Ectodermal cell (in vitro differentiated cells): ENCODE measurements around the gene PPFIA2.

Experiments used
- H3K27ac ChIP-seq: 2 replicates; pipeline ENCODE4 v1.7.0; 2013; ENCODE audit warnings: mild to moderate bottlenecking, low read depth, low read length; ENCODE audit not compliant: insufficient read depth, poor library complexity, severe bottlenecking
- H3K27me3 ChIP-seq: 2 replicates; pipeline ENCODE4 v1.7.0; 2013; ENCODE audit warnings: mild to moderate bottlenecking, low read length; ENCODE audit not compliant: insufficient read depth, control insufficient read depth, poor library complexity, severe bottlenecking
- H3K36me3 ChIP-seq: one replicate; pipeline ENCODE4 v1.7.0; 2013; ENCODE audit warnings: low read length; ENCODE audit not compliant: control insufficient read depth, insufficient read depth
- H3K4me1 ChIP-seq: one replicate; pipeline ENCODE4 v1.7.0; 2013; ENCODE audit warnings: low read length; ENCODE audit not compliant: control insufficient read depth, insufficient read depth
- H3K4me3 ChIP-seq: 2 replicates; pipeline ENCODE4 v1.7.0; 2013; ENCODE audit warnings: low read depth, low read length, control low read depth; ENCODE audit not compliant: insufficient read depth
- H3K9me3 ChIP-seq: 2 replicates; pipeline ENCODE4 v1.7.0; 2013; ENCODE audit warnings: mild to moderate bottlenecking, low read length, moderate library complexity; ENCODE audit not compliant: control insufficient read depth
- WGBS, 2 experiments: methylation state at CpG; one replicate each; pipeline ENCODE4 v1.1.7; 2013; ENCODE audit warnings: missing lambda C conversion rate in 2 of 2; 5-methylcytosine and 5-hydroxymethylcytosine counted together

The PPFIA2 gene

DNA sequence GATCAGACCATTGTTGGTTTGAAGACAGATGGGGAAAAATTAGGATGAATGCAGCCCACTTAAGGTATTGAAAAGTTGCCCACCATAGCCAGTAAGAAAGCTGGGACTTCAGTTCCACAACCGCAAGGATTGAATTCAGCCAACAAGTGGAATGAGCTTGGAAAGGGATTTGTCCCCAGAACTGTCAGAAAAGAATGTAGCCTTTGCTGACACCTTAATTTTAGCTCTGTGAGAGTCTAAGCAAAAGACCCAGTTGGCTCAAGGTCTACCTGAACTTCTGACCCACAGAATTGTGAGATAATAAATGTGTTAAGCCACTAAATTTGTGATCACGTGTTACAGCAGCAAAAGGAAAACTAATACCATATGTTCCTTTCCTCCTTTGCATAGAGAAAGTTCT is 29.4 kb downstream of the PPFIA2 start:
- no peaks in the 10 kb centered on the region for H3K36me3 ChIP-seq
- H3K27me3 ChIP-seq, result no peaks in the 10 kb centered on the region
- no peaks in the 10 kb centered on the region for H3K9me3 ChIP-seq
- no peak overlapping the region for H3K27ac ChIP-seq
- no peaks in the 10 kb centered on the region for H3K4me1 ChIP-seq
- no peak overlapping the region for H3K4me3 ChIP-seq
- WGBS, 2 experiments, result 91 to 97% methylated on average over 2 of the region's 2 CpGs

DNA sequence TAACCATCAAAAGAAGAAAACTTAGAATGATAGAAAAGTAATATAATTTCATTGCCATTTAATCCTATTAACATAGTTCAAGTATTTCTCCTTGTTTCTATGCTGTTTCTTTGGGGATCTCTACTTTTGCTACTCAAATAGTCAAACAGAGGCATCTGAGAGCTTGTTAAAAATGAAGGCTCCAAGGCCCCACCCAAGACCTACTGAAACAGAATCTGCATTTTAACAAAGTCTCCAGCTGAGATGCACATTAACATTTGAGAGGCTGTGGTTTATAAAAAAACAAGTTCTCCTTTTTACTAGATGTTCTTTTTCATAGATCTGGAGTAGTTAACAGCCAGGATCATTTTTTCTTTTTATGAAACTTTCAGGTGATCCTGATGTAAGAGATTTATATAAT is 31.8 kb downstream of the PPFIA2 start:
- H3K4me3 ChIP-seq, result no peak overlapping the region

DNA sequence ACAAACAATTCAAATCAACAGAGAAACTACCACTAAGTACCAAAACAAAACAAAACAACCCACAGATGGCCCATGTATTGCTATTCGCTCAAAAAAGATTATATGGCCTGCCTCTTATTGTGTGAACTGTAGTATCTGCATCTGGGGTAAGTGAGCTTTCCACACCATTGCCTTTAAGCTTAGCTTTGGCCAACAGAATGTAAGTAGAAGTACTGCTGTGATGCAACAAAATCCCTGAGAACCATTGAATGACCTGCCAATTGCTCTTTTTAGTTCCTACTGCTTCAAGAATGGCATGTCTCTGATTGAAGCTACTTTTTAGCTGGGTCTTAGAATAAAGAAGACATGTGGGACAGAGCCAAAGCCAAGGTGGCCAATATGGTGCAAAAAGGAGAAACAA is 32.5 kb downstream of the PPFIA2 start:
- no peaks in the 10 kb centered on the region for H3K27me3 ChIP-seq
- no peak overlapping the region for H3K27ac ChIP-seq
- no peaks in the 10 kb centered on the region for H3K9me3 ChIP-seq
- no peaks in the 10 kb centered on the region for H3K4me1 ChIP-seq
- H3K36me3 ChIP-seq, result no peaks in the 10 kb centered on the region
- H3K4me3 ChIP-seq, result no peak overlapping the region
- 60 to 92% methylated on average over 1 of the region's 1 CpG for WGBS, 2 experiments

More for the DNA sequence above, 31.8 kb downstream of the PPFIA2 start:
- Histone ChIP-seq H3K27me3 (no peaks in the 10 kb centered on the region), H3K9me3 (no peaks in the 10 kb centered on the region), H3K4me1 (no peaks in the 10 kb centered on the region), H3K27ac (no peak overlapping the region), H3K36me3 (no peaks in the 10 kb centered on the region)

DNA sequence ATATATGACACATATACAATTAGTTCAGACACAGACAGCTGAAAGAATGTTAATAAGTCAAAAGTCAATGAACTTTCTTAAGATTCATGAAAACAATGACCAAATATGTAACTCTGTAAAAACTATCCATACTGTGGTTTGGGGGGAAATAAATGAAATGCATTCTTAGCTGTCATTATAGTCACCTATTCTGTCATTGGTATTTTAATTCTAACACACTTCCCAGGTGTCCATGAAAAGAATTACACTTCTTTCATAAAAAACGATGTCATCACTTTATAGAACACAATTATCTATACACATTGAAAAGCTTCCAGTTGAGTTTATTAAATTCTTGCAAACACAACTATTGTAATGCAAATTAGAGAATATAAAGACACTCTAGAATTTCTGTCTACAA is 35.8 kb downstream of the PPFIA2 start:
- Histone ChIP-seq H3K27ac (no peak overlapping the region), H3K4me3 (no peak overlapping the region), H3K9me3 (no peaks in the 10 kb centered on the region), H3K4me1 (no peaks in the 10 kb centered on the region), H3K36me3 (no peaks in the 10 kb centered on the region), H3K27me3 (no peaks in the 10 kb centered on the region)
- 20 to 50% methylated on average over 1 of the region's 1 CpG for WGBS, 2 experiments

DNA sequence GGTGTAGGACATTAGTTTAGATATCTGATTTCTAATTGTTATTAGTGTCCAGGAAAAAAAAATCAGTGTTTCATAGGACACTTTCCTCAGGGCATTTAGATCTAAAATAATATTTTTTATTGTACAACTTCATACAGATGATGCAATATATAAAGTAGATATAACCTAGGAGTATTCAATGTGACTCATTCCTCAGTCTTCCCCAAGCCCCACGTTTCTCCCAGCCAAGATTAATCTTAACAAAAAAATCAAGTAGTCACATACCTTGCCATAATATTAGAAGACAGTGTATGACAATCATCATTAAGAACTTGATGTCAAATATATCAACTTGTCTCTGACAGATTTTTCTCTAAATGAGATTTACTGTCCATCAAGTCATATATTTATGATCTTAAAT is 37.1 kb downstream of the PPFIA2 start:
- no peaks in the 10 kb centered on the region for H3K36me3 ChIP-seq
- WGBS, 2 experiments, result 67 to 80% methylated on average over 1 of the region's 1 CpG
- H3K9me3 ChIP-seq, result no peaks in the 10 kb centered on the region
- H3K27ac ChIP-seq, result no peak overlapping the region
- no peaks in the 10 kb centered on the region for H3K27me3 ChIP-seq
- no peak overlapping the region for H3K4me3 ChIP-seq
- no peaks in the 10 kb centered on the region for H3K4me1 ChIP-seq

DNA sequence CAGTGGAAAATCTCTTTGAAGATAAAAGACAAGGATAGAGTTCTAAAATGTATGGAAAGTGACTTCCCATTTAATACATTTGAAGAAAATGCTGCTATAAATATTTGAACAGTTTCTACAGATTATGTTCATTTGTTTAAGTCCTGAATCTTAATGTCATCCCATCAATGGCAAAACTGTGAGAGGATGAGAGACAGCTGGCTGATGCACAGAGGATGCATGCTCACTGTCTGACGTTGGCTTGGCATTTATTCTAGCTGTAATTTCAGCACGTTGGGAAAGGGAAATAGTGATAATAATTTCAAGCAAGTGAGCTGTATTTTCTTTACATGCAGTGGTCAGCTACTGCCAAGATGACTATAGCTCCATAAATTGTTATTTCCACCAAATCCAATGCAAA is 40.5 kb downstream of the PPFIA2 start:
- Histone ChIP-seq H3K27me3 (no peaks in the 10 kb centered on the region), H3K9me3 (no peaks in the 10 kb centered on the region), H3K27ac (no peak overlapping the region), H3K4me3 (no peak overlapping the region), H3K4me1 (no peaks in the 10 kb centered on the region), H3K36me3 (no peaks in the 10 kb centered on the region)
- WGBS, 2 experiments, result 85 to 86% methylated on average over 2 of the region's 2 CpGs

DNA sequence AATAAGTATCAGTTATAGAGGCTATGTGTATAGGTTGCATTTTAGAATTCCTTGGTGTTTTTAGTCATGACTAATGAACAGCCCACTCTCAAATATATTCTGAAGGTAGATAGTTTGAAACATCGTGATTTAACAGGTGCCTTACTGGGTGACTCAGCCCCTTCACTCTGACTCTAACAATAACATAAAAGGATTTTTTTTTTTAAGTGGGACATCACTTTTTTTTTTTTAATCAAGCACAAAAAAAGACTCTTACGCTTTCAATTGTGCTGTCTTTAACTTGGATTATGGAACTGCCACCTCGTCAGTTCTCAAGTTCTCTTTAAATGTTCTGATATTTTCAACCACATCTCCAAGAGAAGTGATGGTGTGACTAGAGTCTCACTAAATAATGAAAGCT is 46.6 kb downstream of the PPFIA2 start:
- Histone ChIP-seq H3K9me3 (no peaks in the 10 kb centered on the region), H3K27ac (no peak overlapping the region), H3K4me1 (no peaks in the 10 kb centered on the region), H3K36me3 (no peaks in the 10 kb centered on the region), H3K4me3 (no peak overlapping the region), H3K27me3 (no peaks in the 10 kb centered on the region)
- WGBS, 2 experiments, result 90 to 100% methylated on average over 2 to 3 of the region's 3 CpGs

DNA sequence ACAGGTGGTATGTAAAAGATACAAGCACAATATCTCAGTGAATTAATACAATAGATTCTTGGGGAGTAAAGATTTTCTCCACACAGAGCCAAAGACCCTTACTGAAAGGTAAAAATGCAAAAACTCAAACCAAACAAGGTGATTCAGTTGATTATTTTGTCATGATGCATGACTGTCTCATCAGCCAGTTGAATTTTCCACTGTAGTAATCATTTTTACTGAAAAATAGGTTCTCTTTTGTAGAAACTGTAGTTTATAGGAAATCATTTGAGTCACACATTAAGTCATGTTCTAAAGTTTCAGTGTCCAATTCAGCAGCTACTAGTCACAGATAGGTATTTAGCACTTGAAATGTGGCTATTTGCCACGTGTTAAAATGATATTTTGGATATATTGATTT is 53.6 kb downstream of the PPFIA2 start:
- WGBS, 2 experiments, result no CpG with 5 or more reads among the region's 1 CpG
- Histone ChIP-seq H3K4me3 (no peak overlapping the region), H3K9me3 (no peaks in the 10 kb centered on the region), H3K27me3 (no peaks in the 10 kb centered on the region), H3K27ac (no peak overlapping the region), H3K36me3 (no peaks in the 10 kb centered on the region), H3K4me1 (no peaks in the 10 kb centered on the region)

DNA sequence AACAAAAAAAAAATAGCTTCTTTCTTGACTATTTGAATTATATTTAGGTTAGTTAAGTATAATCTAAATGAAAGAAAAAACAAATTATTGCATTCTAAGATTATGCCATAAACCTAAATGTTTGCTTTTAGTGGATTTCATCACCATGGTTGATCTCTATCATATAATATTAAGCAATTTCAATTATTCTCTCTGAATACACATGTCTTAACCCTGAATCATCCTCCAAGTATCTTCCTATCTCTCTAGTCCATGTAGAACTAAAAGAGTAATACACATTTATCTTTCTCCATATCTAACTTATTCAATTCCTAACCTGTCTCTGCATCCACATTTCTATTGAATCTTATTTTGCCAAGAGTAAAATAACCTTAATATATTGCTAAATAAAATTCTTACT is 59.6 kb downstream of the PPFIA2 start:
- H3K27me3 ChIP-seq, result no peaks in the 10 kb centered on the region
- H3K36me3 ChIP-seq, result no peaks in the 10 kb centered on the region
- H3K4me3 ChIP-seq, result no peak overlapping the region
- H3K4me1 ChIP-seq, result no peaks in the 10 kb centered on the region
- no peak overlapping the region for H3K27ac ChIP-seq
- H3K9me3 ChIP-seq, result no peaks in the 10 kb centered on the region

DNA sequence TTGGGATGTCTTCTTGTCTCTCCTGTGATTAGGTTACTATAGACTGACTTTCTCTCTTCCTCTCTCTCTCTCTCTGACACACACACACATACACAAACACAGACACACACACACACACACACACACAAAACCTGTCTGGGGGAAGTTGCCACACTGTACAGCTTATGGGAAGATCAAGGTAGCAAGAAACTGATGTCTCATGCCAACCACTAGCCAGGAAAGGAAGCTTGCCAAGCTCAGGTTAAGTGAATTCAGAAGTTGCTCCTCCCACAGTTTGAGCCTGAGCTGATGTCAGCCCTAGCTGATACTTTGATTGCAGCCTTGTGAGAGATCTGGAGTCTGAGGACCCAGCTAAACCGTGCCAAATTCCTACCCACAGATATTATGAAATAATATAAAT is 67.1 kb downstream of the PPFIA2 start:
- H3K4me1 ChIP-seq, result no peaks in the 10 kb centered on the region
- no peak overlapping the region for H3K4me3 ChIP-seq
- WGBS, 2 experiments, result no CpG with 5 or more reads among the region's 1 CpG
- H3K27ac ChIP-seq, result no peak overlapping the region
- no peaks in the 10 kb centered on the region for H3K36me3 ChIP-seq
- H3K9me3 ChIP-seq, result no peaks in the 10 kb centered on the region
- no peaks in the 10 kb centered on the region for H3K27me3 ChIP-seq

DNA sequence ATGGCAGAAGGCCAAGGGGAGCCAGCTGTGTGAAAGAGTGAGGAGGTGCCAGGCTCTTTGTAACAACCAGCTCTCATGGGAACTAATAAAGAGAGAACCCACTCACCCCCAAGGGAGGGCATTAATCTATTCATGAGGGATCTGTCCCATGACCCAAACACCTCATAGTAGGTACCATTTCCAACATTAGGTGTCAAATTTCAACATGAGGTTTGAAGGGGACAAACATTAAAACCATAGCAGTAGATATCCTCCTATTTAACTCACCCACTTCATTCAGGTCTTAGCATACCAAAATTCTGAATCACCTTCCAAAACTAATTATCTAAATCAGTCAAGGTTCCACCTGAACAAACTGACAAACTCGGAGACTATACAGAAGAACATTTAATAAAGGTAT is 75.3 kb downstream of the PPFIA2 start:
- Histone ChIP-seq H3K36me3 (no peaks in the 10 kb centered on the region), H3K4me3 (no peak overlapping the region), H3K9me3 (no peaks in the 10 kb centered on the region), H3K27ac (no peak overlapping the region), H3K27me3 (no peaks in the 10 kb centered on the region), H3K4me1 (no peaks in the 10 kb centered on the region)
- WGBS, 2 experiments, result 86% methylated on average over 1 of the region's 1 CpG; no CpG with 5 or more reads in 1 of the 2 experiments
